HepG2 (cell line): ENCODE results near the gene NSF. TPM values are rescaled to one million over a fixed set of nuclear protein-coding genes. Genes with fewer than 3 reads are reported as not detected.

ENCODE experiments used
- ATAD3A ChIP-seq: sonication (generic); formaldehyde crosslinking; IDR thresholded peaks from 2 replicates; pipeline ENCODE4 v1.4.0; 2020; ENCODE audit warnings: missing genetic modification reagents
- CBFB ChIP-seq: sonication (generic); formaldehyde crosslinking; IDR thresholded peaks from 2 replicates; pipeline ENCODE4 v1.4.0; 2020; ENCODE audit warnings: missing genetic modification reagents
- FOXP1 ChIP-seq, 2 experiments: fragments of 450-650 bp in 1 of 2; IDR thresholded peaks; 2 replicates each; pipeline ENCODE4 v1.6.1; 2017 to 2018; ENCODE audit warnings: antibody characterized with exemption in 1 of 2
- HNRNPL ChIP-seq: fragments of 200-400 bp; formaldehyde crosslinking; IDR thresholded peaks from 2 replicates; pipeline ENCODE4 v1.6.1; 2017; ENCODE audit warnings: mild to moderate bottlenecking, low read depth, low read length
- MYNN ChIP-seq: sonication (generic); formaldehyde crosslinking; IDR thresholded peaks from 2 replicates; pipeline ENCODE4 v1.4.0; 2020; ENCODE audit warnings: mild to moderate bottlenecking, low read depth, missing genetic modification reagents
- PHB2 ChIP-seq: fragments of 450-650 bp; IDR thresholded peaks from 2 replicates; pipeline ENCODE4 v1.6.1; 2018; ENCODE audit not compliant: partially characterized antibody
- PPARG ChIP-seq: conservative IDR thresholded peaks from 2 replicates; pipeline ENCODE4 v1.6.1; 2016; ENCODE audit warnings: missing biosample characterization, missing genetic modification reagents
- PRDM15 ChIP-seq: sonication (generic); formaldehyde crosslinking; IDR thresholded peaks from 2 replicates; pipeline ENCODE4 v1.4.0; 2020; ENCODE audit warnings: missing genetic modification reagents
- RAD51 ChIP-seq: fragments of 450-650 bp; IDR thresholded peaks from 2 replicates; pipeline ENCODE4 v1.6.1; 2016; ENCODE audit warnings: borderline replicate concordance
- RBM22 ChIP-seq: fragments of 200-400 bp; formaldehyde crosslinking; optimal IDR thresholded peaks from 2 replicates; pipeline ENCODE3; 2017; ENCODE audit warnings: mild to moderate bottlenecking, low read length, moderate library complexity
- SMARCE1 ChIP-seq: fragments of 450-650 bp; IDR thresholded peaks from 2 replicates; pipeline ENCODE4 v1.6.1; 2017; ENCODE audit warnings: borderline replicate concordance
- TRIM22 ChIP-seq: fragments of 450-650 bp; IDR thresholded peaks from 2 replicates; pipeline ENCODE4 v1.6.1; 2017
- ZNF205 ChIP-seq: IDR thresholded peaks from 2 replicates; pipeline ENCODE4 v1.6.1; 2018; ENCODE audit warnings: missing biosample characterization, missing genetic modification reagents
- ZNF230 ChIP-seq: sonication (generic); formaldehyde crosslinking; IDR thresholded peaks from 2 replicates; pipeline ENCODE4 v1.4.0; 2020; ENCODE audit warnings: mild to moderate bottlenecking, missing genetic modification reagents
- ZNF382 ChIP-seq: sonication (generic); formaldehyde crosslinking; IDR thresholded peaks from 2 replicates; pipeline ENCODE4 v1.5.0; 2020; ENCODE audit warnings: missing genetic modification reagents, mild to moderate bottlenecking, borderline replicate concordance
- ZNF431 ChIP-seq: sonication (generic); formaldehyde crosslinking; IDR thresholded peaks from 2 replicates; pipeline ENCODE4 v1.9.0; 2022; ENCODE audit warnings: missing genetic modification reagents, low read depth, mild to moderate bottlenecking, borderline replicate concordance
- ZNF549 ChIP-seq: sonication (generic); formaldehyde crosslinking; IDR thresholded peaks from 2 replicates; pipeline ENCODE4 v1.5.0; 2020; ENCODE audit warnings: missing genetic modification reagents
- ZNF678 ChIP-seq: sonication (generic); formaldehyde crosslinking; IDR thresholded peaks from 2 replicates; pipeline ENCODE4 v1.4.0; 2020; ENCODE audit warnings: mild to moderate bottlenecking, missing genetic modification reagents
- ZNF704 ChIP-seq: sonication (generic); formaldehyde crosslinking; IDR thresholded peaks from 2 replicates; pipeline ENCODE4 v1.8.1; 2023; ENCODE audit warnings: mild to moderate bottlenecking, inconsistent platforms, moderate library complexity, missing genetic modification reagents, borderline replicate concordance
- ZNF770 ChIP-seq: sonication (generic); formaldehyde crosslinking; IDR thresholded peaks from 2 replicates; pipeline ENCODE4 v1.5.0; 2020; ENCODE audit warnings: mild to moderate bottlenecking, missing genetic modification reagents
- ZNF841 ChIP-seq: sonication (generic); formaldehyde crosslinking; IDR thresholded peaks from 2 replicates; pipeline ENCODE4 v1.8.1; 2023; ENCODE audit warnings: missing genetic modification reagents, borderline replicate concordance
- ZSCAN5A ChIP-seq: sonication (generic); formaldehyde crosslinking; IDR thresholded peaks from 2 replicates; pipeline ENCODE4 v1.8.0; 2022; ENCODE audit warnings: mild to moderate bottlenecking, missing genetic modification reagents, borderline replicate concordance
- polyA plus RNA-seq, 8 experiments: library from polyadenylated mRNA; depleted of rRNA in 3 of 8; stranded (reverse) in 7 of 8; unstranded in 1 of 8; fragments of >200 nt; fragmentation: Illumina TruSeq in 4 of 8; extraction: Trizol in 4 of 8; gene quantifications; 2 replicates each; pipeline versions ENCODE4 v1.2.1 to v1.2.3, GENCODE V29; 2011 to 2016; ENCODE audit warnings: low read depth in 4 of 8, missing spikeins in 1 of 8, mixed read lengths in 1 of 8; ENCODE audit not compliant: insufficient read depth in 1 of 8
- total RNA-seq, 5 experiments: library from RNA; depleted of rRNA; stranded (reverse); fragments of >200 nt; fragmentation: Illumina TruSeq; extraction: Trizol; gene quantifications; 2 replicates each; pipeline ENCODE4 v1.2.3, GENCODE V29; 2016; ENCODE audit warnings: low read depth in 1 of 5

The NSF gene
- total and polyA plus RNA-seq, 2 of the 13 experiments (the other 11 are each of a cell fraction or from before 2014, with no cell fraction given): 21.9 to 37.8 TPM

GRCh38 chr17:46770439-46770817, 180.0 kb downstream of the NSF start (continued):
- TF ChIP-seq ZSCAN5A (CRISPR knock-in tag) (no peak), ZNF704 (CRISPR knock-in tag) (no peak; the same call in 1 of the 2 replicates), ZNF382 (CRISPR knock-in tag) (no peak), PPARG (CRISPR knock-in tag) (no peak), ZNF205 (CRISPR knock-in tag) (no peak), ZNF431 (0 out of 2 replicates have a peak, but pooled peaks have one; percentile 23), PRDM15 (peak; percentile 44; the same call in 1 of the 2 replicates), PHB2 (no peak), FOXP1 (IDR thresholded peaks at IDR 0.05) (no peak), FOXP1 (CRISPR knock-in tag; IDR thresholded peaks at IDR 0.05) (0 out of 2 replicates have a peak, but pooled peaks have one; percentile 2), TRIM22 (no peak), RAD51 (no peak), HNRNPL (no peak), ZNF230 (CRISPR knock-in tag) (no peak), ZNF770 (CRISPR knock-in tag) (no peak), ZNF678 (CRISPR knock-in tag) (no peak; the same call in 1 of the 2 replicates), ZNF841 (CRISPR knock-in tag) (no peak), RBM22 (no peak), MYNN (CRISPR knock-in tag) (no peak), ATAD3A (no peak), ZNF549 (CRISPR knock-in tag) (no peak), SMARCE1 (no peak), CBFB (CRISPR knock-in tag) (no peak)
